NCI-H2107 (cell line): ENCODE data around the gene NRG2.

Source experiments
- DNase-seq: peaks from one replicate; lab custom pipeline; 2025; lab: John Stamatoyannopoulos, UW

The NRG2 gene

GRCh38 chr5:140007311-140007710 is 35.8 kb downstream of the NRG2 start:
- no peak for DNase-seq

- DNase-seq = no peak
These were observed 37.9 kb downstream of the NRG2 start for GRCh38 chr5:140005145-140005591.

- no peak for DNase-seq
These were observed 38.9 kb downstream of the NRG2 start for GRCh38 chr5:140004174-140004573.

GRCh38 chr5:140003519-140003918 is 39.6 kb downstream of the NRG2 start:
- no peak for DNase-seq

- DNase-seq = no peak
These were observed 42.8 kb downstream of the NRG2 start for GRCh38 chr5:140000332-140000731.

- no peak for DNase-seq
These were observed 44.3 kb downstream of the NRG2 start for GRCh38 chr5:139998837-139999236.

- no peak for DNase-seq
These were observed 45.8 kb downstream of the NRG2 start for GRCh38 chr5:139997276-139997675.

- no peak for DNase-seq
These were observed 47.2 kb downstream of the NRG2 start for GRCh38 chr5:139995929-139996328.

GRCh38 chr5:139994234-139994633 is 48.9 kb downstream of the NRG2 start:
- no peak for DNase-seq

GRCh38 chr5:139985733-139986132 is 57.4 kb downstream of the NRG2 start:
- no peak for DNase-seq

- no peak for DNase-seq
These were observed 57.8 kb downstream of the NRG2 start for GRCh38 chr5:139985290-139985689.

- no peak for DNase-seq
These were observed 58.3 kb downstream of the NRG2 start for GRCh38 chr5:139984816-139985215.

- DNase-seq = no peak
These were observed 60.2 kb downstream of the NRG2 start for GRCh38 chr5:139982975-139983240.

GRCh38 chr5:139982157-139982974 is 60.7 kb downstream of the NRG2 start:
- DNase-seq = no peak

GRCh38 chr5:139980765-139981164 is 62.3 kb downstream of the NRG2 start:
- no peak for DNase-seq

GRCh38 chr5:139979943-139980342 is 63.2 kb downstream of the NRG2 start:
- DNase-seq = no peak

GRCh38 chr5:139979518-139979917 is 63.6 kb downstream of the NRG2 start:
- no peak for DNase-seq

GRCh38 chr5:139976703-139977102 is 66.4 kb downstream of the NRG2 start:
- DNase-seq = no peak

GRCh38 chr5:139975942-139976341 is 67.2 kb downstream of the NRG2 start:
- DNase-seq = no peak

- no peak for DNase-seq
These were observed 67.8 kb downstream of the NRG2 start for GRCh38 chr5:139975306-139975705.

- DNase-seq = no peak
These were observed 68.4 kb downstream of the NRG2 start for GRCh38 chr5:139974661-139975060.

- DNase-seq = no peak
These were observed 71.8 kb downstream of the NRG2 start for GRCh38 chr5:139971202-139971725.

GRCh38 chr5:139969318-139969717 is 73.8 kb downstream of the NRG2 start:
- no peak for DNase-seq
